NOMO-1 treated with dmso at 0.1 percent for 144 hours (cell line): ENCODE data around the gene MYO10.
"Not testable (repeated sequence)": the region's sequence is repeated elsewhere in the genome, so short reads cannot be mapped to it uniquely, and the experiment has no call there.

Experiments used
- DNase-seq: peaks from one replicate; lab custom pipeline; 2025; ENCODE audit not compliant: unreplicated experiment; lab: John Stamatoyannopoulos, UW

Gene MYO10

DNA sequence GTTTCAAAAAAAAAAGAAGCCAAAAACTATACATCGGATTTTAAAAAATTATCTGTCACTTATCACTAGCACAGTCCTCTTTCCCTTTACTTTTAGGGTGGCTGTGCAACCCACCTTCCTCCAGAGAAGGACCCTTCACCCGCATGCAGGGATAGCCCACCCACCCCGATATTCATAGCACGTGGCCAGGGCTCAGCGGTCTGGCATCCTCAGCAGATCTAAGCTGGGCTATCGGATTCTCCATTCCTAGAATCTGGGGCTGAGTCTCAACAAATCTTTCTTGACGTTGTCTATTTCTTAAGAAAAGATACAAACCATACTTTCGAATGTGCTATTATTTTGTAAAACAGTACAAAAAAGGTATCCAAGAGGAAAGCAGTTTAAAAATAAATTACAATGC is 70.9 kb downstream of the MYO10 start:
- DNase-seq = no peak

- no peak for DNase-seq
Measured at GRCh38 chr5:16864631-16865131, 71.4 kb downstream of the MYO10 start.

DNA sequence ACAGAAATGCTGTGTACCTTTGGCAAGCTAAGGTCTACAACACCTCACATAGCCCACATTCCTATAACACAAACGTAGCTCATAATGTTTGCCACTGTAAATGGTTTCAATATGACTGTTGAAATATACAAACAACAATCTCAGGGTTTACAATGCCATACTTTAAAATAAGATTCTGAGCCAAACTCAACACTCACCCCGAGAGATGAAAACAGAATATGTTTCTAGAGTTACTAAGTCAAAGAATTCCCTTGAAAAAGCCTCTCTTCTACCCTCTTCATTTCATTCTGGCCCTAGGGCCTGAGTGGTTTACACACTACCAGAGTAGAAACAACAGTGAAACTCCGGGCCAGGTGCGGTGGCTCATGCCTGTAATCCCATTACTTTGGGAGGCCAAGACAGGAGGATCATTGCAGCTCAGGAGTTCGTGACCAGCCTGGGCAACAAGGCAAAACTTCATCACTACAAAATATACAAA is 72.6 kb downstream of the MYO10 start:
- no peak for DNase-seq

GRCh38 chr5:16862777-16863176 is 73.3 kb downstream of the MYO10 start:
- DNase-seq = no peak

DNA sequence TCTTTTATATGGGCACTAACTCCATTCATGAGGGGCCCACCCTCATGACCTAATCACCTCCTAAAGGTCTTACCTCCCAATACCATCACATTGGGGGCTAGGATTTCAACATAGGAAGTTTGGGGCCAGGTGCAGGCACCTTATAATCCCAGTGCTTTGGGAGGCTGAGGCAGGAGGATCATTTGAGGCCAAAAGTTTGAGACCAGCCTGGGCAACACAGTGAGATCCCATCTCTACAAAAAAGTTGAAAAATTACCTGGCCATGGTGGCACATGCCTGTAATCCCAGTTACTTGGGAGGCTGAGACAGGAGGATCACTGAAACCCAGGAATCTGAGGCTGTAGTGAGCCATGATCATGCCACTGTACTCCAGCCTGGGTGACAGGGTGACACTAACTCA is 76.7 kb downstream of the MYO10 start:
- DNase-seq = no peak

GRCh38 chr5:16858151-16858550 is 77.9 kb downstream of the MYO10 start:
- no peak for DNase-seq

DNA sequence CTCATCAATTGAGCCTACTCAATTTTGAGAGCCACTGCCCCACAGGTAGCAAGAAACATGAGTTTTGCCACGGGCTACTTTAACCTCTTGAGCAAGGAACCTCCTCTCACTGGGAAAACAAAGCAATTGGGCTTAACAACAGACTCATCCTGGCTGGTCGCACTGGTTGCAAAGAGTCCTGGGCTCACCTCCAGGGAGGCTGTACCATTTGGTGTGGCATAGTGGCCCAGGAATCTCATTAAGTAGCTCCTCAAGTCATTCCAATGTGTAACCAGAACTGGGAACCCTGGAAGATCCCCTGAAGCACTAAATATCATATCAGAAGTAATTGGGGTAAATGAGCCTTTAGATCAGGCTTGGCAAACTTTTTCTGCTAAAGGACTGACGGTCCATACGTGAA is 78.5 kb downstream of the MYO10 start:
- DNase-seq = no peak

DNA sequence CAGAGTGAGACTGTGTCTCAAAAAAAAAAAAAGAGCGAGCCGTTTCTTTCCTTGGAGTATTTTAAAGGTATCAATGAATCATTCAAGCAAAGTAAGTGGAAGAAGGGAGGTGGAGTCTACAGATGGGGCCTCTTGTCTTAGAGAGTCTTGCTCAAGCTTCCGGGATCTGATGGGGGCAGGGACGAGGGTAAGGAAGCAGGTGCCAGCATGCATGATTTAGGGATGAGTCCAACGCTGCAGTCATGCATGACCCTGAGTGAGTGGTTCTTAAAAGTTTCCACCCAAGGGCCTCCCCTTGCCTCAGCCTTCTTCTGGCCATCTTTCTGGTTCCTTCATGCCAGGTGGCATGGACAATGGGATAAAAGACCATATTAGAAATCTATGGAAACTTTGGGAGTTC is 79.6 kb downstream of the MYO10 start:
- DNase-seq = no peak

GRCh38 chr5:16855898-16856297 is 80.2 kb downstream of the MYO10 start:
- no peak for DNase-seq

- no peak for DNase-seq
Measured at GRCh38 chr5:16855485-16855884, 80.6 kb downstream of the MYO10 start.

GRCh38 chr5:16854351-16854750 is 81.7 kb downstream of the MYO10 start:
- DNase-seq = no peak

GRCh38 chr5:16853518-16853917 is 82.6 kb downstream of the MYO10 start:
- DNase-seq = no peak

DNA sequence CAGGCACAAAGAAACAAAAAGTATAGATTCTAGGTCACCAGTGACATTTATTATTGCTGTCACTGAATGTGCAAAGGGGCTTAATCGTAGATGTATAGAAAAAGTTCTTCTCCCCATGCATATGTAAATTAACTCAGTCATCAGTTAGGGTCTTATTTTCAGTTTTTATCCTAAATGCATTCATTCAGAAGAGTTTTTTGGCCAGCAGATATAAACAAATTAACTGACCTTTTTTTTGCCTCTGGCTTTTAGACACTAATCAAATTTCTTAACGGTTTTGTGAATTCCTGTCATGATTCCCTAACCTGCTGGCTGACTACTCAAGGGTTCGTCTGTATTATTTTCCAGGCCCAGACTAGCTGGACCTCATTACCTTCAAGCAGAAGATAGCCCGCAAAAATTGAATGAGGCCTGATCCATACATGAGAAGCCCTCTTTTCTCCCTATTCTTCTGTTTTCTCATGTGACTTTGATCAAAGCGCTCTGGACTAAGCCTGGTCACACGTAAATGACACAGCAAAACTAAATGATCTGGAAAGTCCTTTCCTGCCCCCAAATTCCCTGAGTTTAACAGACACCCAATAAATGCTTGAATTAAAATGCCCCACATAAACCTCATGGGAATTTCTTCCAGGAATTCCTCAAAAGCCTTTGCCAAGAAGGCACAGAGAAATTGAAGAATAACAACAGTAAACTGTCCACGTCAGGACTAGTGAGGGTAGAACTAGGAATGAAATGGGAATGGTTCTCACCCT is 83.7 kb downstream of the MYO10 start:
- no peak for DNase-seq

GRCh38 chr5:16849775-16850174 is 86.3 kb downstream of the MYO10 start:
- no peak for DNase-seq

DNA sequence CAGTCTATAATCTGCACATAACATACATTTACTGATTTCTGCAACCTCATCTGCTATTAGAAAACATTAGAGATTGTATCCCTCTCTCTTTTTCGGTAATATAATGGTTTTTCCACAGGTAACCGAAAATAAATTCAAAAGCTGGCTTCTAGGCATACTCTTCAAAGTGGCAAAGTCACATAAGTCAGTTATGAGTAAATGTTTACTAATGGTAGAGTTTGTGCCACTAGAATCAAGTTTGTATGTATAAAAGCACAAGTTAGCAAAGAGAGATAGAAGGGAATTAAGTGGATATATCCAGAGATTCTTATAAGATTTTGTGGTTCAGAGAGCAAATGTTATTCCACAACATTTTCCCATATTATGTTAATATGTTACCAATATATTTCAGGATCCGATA is 86.9 kb downstream of the MYO10 start:
- DNase-seq = no peak

GRCh38 chr5:16844952-16845351 is 91.1 kb downstream of the MYO10 start:
- DNase-seq = no peak

DNA sequence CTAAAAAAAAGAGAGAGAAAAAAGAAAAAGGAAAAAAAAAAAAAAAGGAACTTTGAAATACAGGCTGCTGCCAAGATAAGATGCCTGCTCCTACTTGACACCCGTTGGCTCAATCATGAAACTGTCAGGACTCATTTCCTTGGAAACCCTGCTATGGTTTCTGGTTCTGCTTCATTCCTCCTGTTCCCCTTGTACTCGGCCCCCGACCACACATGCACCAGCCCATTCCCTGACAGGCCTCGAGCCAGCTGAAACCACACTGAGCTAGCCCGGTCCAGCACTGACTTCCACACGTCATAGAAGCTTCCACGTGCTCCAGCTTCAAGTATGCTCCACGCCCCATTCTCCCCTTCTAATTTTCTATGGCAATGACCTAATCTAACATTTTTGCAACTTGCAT is 93.2 kb downstream of the MYO10 start:
- no peak for DNase-seq

DNA sequence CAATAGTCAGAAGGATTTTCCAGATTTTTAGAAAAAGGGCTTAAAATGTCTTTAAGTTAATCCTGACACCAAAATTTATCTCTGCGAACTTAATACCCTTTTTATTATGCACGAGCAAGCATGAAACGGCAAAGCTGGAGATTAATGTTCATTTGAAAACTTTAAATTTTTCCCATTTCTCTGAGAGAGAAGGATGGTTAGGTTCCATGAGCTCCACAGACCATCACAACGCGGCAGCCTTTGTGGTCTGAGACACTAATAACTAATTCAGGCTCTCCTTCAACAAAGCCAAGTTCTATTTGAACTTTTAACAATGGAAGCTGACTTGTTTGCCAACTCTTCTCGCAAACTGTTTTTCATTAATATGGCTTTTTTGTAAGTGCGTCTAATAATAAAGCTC is 94.7 kb downstream of the MYO10 start:
- DNase-seq = no peak

GRCh38 chr5:16837305-16837704 is 98.8 kb downstream of the MYO10 start:
- no peak for DNase-seq

DNA sequence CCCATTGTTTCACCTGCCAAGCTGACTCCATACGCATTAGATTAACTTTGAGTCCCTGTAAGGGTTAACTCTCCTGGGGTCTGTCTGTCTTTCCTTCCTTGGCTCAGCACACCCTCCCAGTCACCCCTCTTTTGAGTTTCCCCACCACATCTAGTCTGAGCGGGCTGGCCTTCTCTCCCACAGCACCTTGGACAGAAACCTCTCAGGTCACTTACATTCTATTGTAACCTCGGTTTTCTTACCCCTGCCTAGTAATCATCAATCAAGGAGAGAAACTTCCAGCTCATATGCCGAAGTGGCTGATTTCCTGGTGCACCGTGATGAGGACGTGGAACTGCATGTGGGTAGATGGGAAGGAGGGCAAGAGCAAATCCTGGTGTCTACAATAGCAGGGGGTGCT is 102.1 kb downstream of the MYO10 start:
- no peak for DNase-seq

DNA sequence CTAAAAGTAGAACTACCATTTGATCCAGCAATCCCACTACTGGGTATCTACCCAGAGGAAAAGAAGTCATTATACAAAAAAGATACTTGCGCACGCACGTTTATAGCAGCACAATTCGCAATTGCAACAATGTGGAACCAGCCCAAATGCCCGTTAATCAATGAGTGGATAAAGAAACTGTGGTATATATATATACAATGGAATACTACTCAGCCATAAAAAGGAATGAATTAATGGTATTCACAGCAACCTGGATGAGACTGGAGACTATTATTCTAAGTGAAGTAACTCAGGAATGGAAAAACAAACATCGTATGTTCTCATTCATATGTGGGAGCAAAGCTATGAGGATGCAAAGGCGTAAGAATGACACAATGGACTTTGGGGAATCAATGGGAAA is 104.8 kb downstream of the MYO10 start:
- DNase-seq = not testable (repeated sequence)

DNA sequence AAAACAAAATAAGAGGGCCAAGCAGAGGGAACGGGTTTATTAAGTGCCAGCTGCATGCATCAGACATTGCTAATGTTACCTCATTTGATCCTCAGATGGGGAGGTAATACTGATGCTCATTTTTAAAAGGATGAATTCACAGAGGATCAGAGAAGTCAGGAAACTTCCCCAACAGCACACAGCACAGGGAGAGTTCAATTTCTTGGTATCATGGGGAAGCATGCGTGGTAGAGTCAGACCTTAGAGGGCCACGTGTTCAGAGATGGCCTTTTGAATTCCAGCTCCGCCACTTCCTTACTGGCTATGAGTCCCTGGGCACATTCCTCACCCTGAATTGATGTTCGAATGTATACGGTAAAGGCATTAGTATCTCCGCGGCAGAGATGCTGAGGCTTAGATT is 108.3 kb downstream of the MYO10 start:
- no peak for DNase-seq
